HepG2 (cell line): ENCODE data around the gene SLC36A3. TPM values are rescaled to one million over a fixed set of nuclear protein-coding genes. Genes with fewer than 3 reads are reported as not detected.

ENCODE experiments used
- CCDC6 ChIP-seq: sonication (generic); formaldehyde crosslinking; IDR thresholded peaks from 2 replicates; pipeline ENCODE4 v1.8.1; 2022; ENCODE audit warnings: mild to moderate bottlenecking, missing genetic modification reagents, moderate library complexity
- FOSL2 ChIP-seq: sonication (generic); formaldehyde crosslinking; IDR thresholded peaks from 2 replicates; pipeline ENCODE4 v1.4.0; 2020; ENCODE audit warnings: missing genetic modification reagents
- FOXC1 ChIP-seq: sonication (generic); formaldehyde crosslinking; IDR thresholded peaks from 2 replicates; pipeline ENCODE4 v1.8.0; 2022; ENCODE audit warnings: mild to moderate bottlenecking, missing genetic modification reagents, borderline replicate concordance
- GTF3A ChIP-seq: sonication (generic); formaldehyde crosslinking; conservative IDR thresholded peaks from 2 replicates; pipeline ENCODE4 v1.4.0; 2020; ENCODE audit warnings: mild to moderate bottlenecking, missing genetic modification reagents
- HNRNPLL ChIP-seq: fragments of 200-400 bp; formaldehyde crosslinking; IDR thresholded peaks from 2 replicates; pipeline ENCODE4 v1.6.1; 2017; ENCODE audit warnings: mild to moderate bottlenecking, low read depth, low read length; ENCODE audit not compliant: poor library complexity, severe bottlenecking
- NFYC ChIP-seq: IDR thresholded peaks from 2 replicates; pipeline ENCODE4 v1.6.1; 2016; ENCODE audit warnings: missing genetic modification reagents, missing compliant biosample characterization
- NR2F1 ChIP-seq, 2 experiments: fragments of 450-650 bp in 1 of 2; formaldehyde crosslinking in 1 of 2; IDR thresholded peaks; 2 replicates each; pipeline versions ENCODE4 v1.5.0 to v1.6.1; 2016 to 2020; ENCODE audit warnings: mild to moderate bottlenecking in 1 of 2, missing compliant biosample characterization in 1 of 2, missing genetic modification reagents in 1 of 2, moderate library complexity in 1 of 2
- NRL ChIP-seq: sonication (generic); formaldehyde crosslinking; IDR thresholded peaks from 2 replicates; pipeline ENCODE4 v1.5.0; 2020; ENCODE audit warnings: missing genetic modification reagents, mild to moderate bottlenecking, moderate library complexity, borderline replicate concordance
- RFXANK ChIP-seq: IDR thresholded peaks from 2 replicates; pipeline ENCODE4 v1.6.1; 2016
- SALL2 ChIP-seq: sonication (generic); formaldehyde crosslinking; IDR thresholded peaks from 2 replicates; pipeline ENCODE4 v1.8.1; 2023; ENCODE audit warnings: mild to moderate bottlenecking, missing genetic modification reagents, inconsistent platforms
- SKI ChIP-seq: fragments of 450-650 bp; IDR thresholded peaks from one replicate; pipeline ENCODE4 v1.6.1; 2018; ENCODE audit warnings: mild to moderate bottlenecking; ENCODE audit not compliant: partially characterized antibody
- SP5 ChIP-seq: IDR thresholded peaks from 2 replicates; pipeline ENCODE4 v1.6.1; 2016; ENCODE audit warnings: low read depth, borderline replicate concordance
- ZBTB7B ChIP-seq: sonication (generic); formaldehyde crosslinking; IDR thresholded peaks from 2 replicates; pipeline ENCODE4 v1.4.0; 2020; ENCODE audit warnings: missing genetic modification reagents
- ZC3H13 ChIP-seq: sonication (generic); formaldehyde crosslinking; IDR thresholded peaks from 2 replicates; pipeline ENCODE4 v1.8.1; 2023; ENCODE audit warnings: mild to moderate bottlenecking, missing genetic modification reagents, moderate library complexity
- ZNF180 ChIP-seq: sonication (generic); formaldehyde crosslinking; IDR thresholded peaks from 2 replicates; pipeline ENCODE4 v1.4.0; 2020; ENCODE audit warnings: low read depth, missing genetic modification reagents, borderline replicate concordance
- ZNF333 ChIP-seq: sonication (generic); formaldehyde crosslinking; IDR thresholded peaks from 2 replicates; pipeline ENCODE4 v1.4.0; 2020; ENCODE audit warnings: mild to moderate bottlenecking, missing genetic modification reagents, borderline replicate concordance
- ZNF343 ChIP-seq: sonication (generic); formaldehyde crosslinking; IDR thresholded peaks from 2 replicates; pipeline ENCODE4 v1.4.0; 2020; ENCODE audit warnings: mild to moderate bottlenecking, missing genetic modification reagents
- ZNF350 ChIP-seq: sonication (generic); formaldehyde crosslinking; IDR thresholded peaks from 2 replicates; pipeline ENCODE4 v1.4.0; 2020; ENCODE audit warnings: mild to moderate bottlenecking, low read depth, missing genetic modification reagents, borderline replicate concordance
- ZNF607 ChIP-seq: sonication (generic); formaldehyde crosslinking; IDR thresholded peaks from 2 replicates; pipeline ENCODE4 v1.5.1; 2020; ENCODE audit warnings: missing genetic modification reagents, mild to moderate bottlenecking, borderline replicate concordance
- polyA plus RNA-seq, 8 experiments: library from polyadenylated mRNA; depleted of rRNA in 3 of 8; stranded (reverse) in 7 of 8; unstranded in 1 of 8; fragments of >200 nt; fragmentation: Illumina TruSeq in 4 of 8; extraction: Trizol in 4 of 8; gene quantifications; 2 replicates each; pipeline versions ENCODE4 v1.2.1 to v1.2.3, GENCODE V29; 2011 to 2016; ENCODE audit warnings: low read depth in 4 of 8, missing spikeins in 1 of 8, mixed read lengths in 1 of 8; ENCODE audit not compliant: insufficient read depth in 1 of 8
- total RNA-seq, 5 experiments: library from RNA; depleted of rRNA; stranded (reverse); fragments of >200 nt; fragmentation: Illumina TruSeq; extraction: Trizol; gene quantifications; 2 replicates each; pipeline ENCODE4 v1.2.3, GENCODE V29; 2016; ENCODE audit warnings: low read depth in 1 of 5
- TF ChIP-seq, protein P1 (sequence below): sonication (generic); formaldehyde crosslinking; conservative IDR thresholded peaks from 2 replicates; pipeline ENCODE4 v1.4.0; 2020; ENCODE audit warnings: missing genetic modification reagents
- TF ChIP-seq, protein P2 (sequence below): sonication (generic); formaldehyde crosslinking; IDR thresholded peaks from 2 replicates; pipeline ENCODE4 v1.5.0; 2020; ENCODE audit warnings: mild to moderate bottlenecking, missing genetic modification reagents
- TF ChIP-seq, protein P3 (sequence below): IDR thresholded peaks from 2 replicates; pipeline ENCODE4 v1.6.1; 2016; ENCODE audit warnings: mild to moderate bottlenecking
- TF ChIP-seq, protein P4 (sequence below): sonication (generic); formaldehyde crosslinking; IDR thresholded peaks from 2 replicates; pipeline ENCODE4 v1.5.0; 2020; ENCODE audit warnings: missing genetic modification reagents

Gene SLC36A3
- total and polyA plus RNA-seq, 2 of the 13 experiments (the other 11 are each of a cell fraction or from before 2014, with no cell fraction given): not detected

DNA sequence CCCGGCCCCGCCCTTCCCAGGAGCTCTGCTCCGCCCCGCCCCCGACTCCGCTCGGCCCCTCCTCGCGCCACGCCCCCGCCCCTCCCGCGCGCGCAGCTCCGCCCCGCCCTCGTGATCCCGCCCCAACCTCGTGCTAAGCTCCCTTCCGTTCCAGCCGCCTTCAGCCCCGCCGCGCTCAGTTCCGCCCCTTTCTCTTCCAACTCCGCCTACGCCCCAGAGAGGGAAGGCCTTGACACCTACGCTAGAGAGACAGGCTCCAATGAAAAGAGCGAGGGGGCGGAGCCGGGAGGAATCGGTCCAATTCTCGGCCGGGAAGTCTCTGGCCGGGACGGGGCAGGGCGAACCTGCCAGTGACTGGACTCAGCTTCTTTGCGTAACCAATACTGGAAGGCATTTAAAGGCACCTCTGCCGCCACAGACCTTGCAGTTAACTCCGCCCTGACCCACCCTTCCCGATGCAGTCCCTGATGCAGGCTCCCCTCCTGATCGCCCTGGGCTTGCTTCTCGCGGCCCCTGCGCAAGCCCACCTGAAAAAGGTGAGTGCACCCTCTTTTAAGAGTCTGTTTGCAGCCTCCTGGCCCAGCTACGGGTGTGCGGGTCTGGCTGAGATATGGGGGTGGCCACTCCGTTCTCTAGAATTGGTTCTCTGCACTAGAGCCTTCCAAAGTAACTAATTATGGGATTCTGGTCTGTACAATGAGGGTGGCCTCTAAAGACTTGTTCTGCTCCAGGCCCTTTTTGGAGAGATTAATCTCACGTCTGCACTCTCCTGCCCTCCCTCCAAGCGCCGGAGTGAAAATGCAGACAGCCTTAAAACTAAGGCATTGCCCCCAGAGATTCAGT is 50.6 kb downstream of the SLC36A3 start, which contains the start of gene GM2A (continued):
- peak; percentile 36; the same call in 1 of the 2 replicates for TF ChIP-seq ZNF607 (CRISPR knock-in tag)
- no peak for TF ChIP-seq NR2F1 (CRISPR knock-in tag; IDR thresholded peaks at IDR 0.05)
- TF ChIP-seq SALL2 (CRISPR knock-in tag): no peak
- TF ChIP-seq HNRNPLL: peak; percentile 92
- no peak for TF ChIP-seq ZNF333
- no peak for TF ChIP-seq ZNF180
- peak; percentile 28 for TF ChIP-seq SKI
- peak; percentile 84 for TF ChIP-seq NFYC (CRISPR knock-in tag)
- peak; percentile 59 for TF ChIP-seq FOSL2 (CRISPR knock-in tag)
- 0 out of 2 replicates have a peak, but pooled peaks have one; percentile 12 for TF ChIP-seq ZNF343 (CRISPR knock-in tag)
- TF ChIP-seq CCDC6 (CRISPR knock-in tag): peak; percentile 82
- no peak for TF ChIP-seq FOXC1 (CRISPR knock-in tag)
- no peak for TF ChIP-seq RFXANK
- TF ChIP-seq ZBTB7B (CRISPR knock-in tag): 0 out of 2 replicates have a peak, but pooled peaks have one; percentile 40
- TF ChIP-seq, protein P1, sequence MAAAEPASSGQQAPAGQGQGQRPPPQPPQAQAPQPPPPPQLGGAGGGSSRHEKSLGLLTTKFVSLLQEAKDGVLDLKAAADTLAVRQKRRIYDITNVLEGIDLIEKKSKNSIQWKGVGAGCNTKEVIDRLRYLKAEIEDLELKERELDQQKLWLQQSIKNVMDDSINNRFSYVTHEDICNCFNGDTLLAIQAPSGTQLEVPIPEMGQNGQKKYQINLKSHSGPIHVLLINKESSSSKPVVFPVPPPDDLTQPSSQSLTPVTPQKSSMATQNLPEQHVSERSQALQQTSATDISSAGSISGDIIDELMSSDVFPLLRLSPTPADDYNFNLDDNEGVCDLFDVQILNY (CRISPR knock-in tag): no peak
- TF ChIP-seq ZC3H13: peak; percentile 44; the same call in 1 of the 2 replicates
- TF ChIP-seq, protein P2, sequence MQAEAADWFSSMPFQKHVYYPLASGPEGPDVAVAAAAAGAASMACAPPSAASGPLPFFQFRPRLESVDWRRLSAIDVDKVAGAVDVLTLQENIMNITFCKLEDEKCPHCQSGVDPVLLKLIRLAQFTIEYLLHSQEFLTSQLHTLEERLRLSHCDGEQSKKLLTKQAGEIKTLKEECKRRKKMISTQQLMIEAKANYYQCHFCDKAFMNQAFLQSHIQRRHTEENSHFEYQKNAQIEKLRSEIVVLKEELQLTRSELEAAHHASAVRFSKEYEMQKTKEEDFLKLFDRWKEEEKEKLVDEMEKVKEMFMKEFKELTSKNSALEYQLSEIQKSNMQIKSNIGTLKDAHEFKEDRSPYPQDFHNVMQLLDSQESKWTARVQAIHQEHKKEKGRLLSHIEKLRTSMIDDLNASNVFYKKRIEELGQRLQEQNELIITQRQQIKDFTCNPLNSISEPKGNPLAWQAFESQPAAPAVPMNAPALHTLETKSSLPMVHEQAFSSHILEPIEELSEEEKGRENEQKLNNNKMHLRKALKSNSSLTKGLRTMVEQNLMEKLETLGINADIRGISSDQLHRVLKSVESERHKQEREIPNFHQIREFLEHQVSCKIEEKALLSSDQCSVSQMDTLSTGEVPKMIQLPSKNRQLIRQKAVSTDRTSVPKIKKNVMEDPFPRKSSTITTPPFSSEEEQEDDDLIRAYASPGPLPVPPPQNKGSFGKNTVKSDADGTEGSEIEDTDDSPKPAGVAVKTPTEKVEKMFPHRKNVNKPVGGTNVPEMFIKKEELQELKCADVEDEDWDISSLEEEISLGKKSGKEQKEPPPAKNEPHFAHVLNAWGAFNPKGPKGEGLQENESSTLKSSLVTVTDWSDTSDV (CRISPR knock-in tag): no peak
- TF ChIP-seq, protein P3, sequence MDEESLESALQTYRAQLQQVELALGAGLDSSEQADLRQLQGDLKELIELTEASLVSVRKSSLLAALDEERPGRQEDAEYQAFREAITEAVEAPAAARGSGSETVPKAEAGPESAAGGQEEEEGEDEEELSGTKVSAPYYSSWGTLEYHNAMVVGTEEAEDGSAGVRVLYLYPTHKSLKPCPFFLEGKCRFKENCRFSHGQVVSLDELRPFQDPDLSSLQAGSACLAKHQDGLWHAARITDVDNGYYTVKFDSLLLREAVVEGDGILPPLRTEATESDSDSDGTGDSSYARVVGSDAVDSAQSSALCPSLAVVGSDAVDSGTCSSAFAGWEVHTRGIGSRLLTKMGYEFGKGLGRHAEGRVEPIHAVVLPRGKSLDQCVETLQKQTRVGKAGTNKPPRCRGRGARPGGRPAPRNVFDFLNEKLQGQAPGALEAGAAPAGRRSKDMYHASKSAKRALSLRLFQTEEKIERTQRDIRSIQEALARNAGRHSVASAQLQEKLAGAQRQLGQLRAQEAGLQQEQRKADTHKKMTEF (CRISPR knock-in tag): peak; percentile 48; the same call in 1 of the 2 replicates
- TF ChIP-seq, protein P4, sequence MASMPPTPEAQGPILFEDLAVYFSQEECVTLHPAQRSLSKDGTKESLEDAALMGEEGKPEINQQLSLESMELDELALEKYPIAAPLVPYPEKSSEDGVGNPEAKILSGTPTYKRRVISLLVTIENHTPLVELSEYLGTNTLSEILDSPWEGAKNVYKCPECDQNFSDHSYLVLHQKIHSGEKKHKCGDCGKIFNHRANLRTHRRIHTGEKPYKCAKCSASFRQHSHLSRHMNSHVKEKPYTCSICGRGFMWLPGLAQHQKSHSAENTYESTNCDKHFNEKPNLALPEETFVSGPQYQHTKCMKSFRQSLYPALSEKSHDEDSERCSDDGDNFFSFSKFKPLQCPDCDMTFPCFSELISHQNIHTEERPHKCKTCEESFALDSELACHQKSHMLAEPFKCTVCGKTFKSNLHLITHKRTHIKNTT (CRISPR knock-in tag): no peak
- TF ChIP-seq ZNF350 (CRISPR knock-in tag): peak; percentile 66; the same call in 1 of the 2 replicates
- TF ChIP-seq GTF3A (CRISPR knock-in tag): no peak
- peak; percentile 72 for TF ChIP-seq SP5 (CRISPR knock-in tag)
- 0 out of 2 replicates have a peak, but pooled peaks have one; percentile 26 for TF ChIP-seq NRL (CRISPR knock-in tag)
